Measurements from ENCODE around the gene NAA15.
"Not testable (repeated sequence)": the region's sequence is repeated elsewhere in the genome, so short reads cannot be mapped to it uniquely, and the experiment has no call there.

Gene NAA15

GRCh38 chr4:139460565-139460964 is 159.3 kb downstream of the NAA15 start:
- Histone ChIP-seq H3K4me3 (ENCODE audit: low read length) (no peak overlapping the region), H3K9me3 (ENCODE audit: control insufficient read depth, insufficient read depth, low read length) (no peaks in the 10 kb centered on the region), H3K4me1 (ENCODE audit: control insufficient read depth, low read length) (peaks cover 37% of the 10 kb centered on the region), H3K27ac (ENCODE audit: low read depth, low read length) (no peak overlapping the region), H3K9me2 (replicated peaks; ENCODE audit: control insufficient read depth, low read length) (no peaks in the 10 kb centered on the region), H3K4me2 (ENCODE audit: low read length) (no peak overlapping the region), H3K27me3 (ENCODE audit: control insufficient read depth, low read length) (no peaks in the 10 kb centered on the region), H3F3A (ENCODE audit: control insufficient read depth, insufficient read depth) (peaks cover 4% of the 10 kb centered on the region; the same call in 1 of the 2 replicates), H4K20me1 (ENCODE audit: control insufficient read depth, insufficient read depth, low read depth, low read length) (no peaks in the 10 kb centered on the region), H3K79me2 (ENCODE audit: control insufficient read depth, low read length) (peaks cover 78% of the 10 kb centered on the region), H3K36me3 (ENCODE audit: control insufficient read depth, low read length) (0 out of 2 replicates have a peak, but pooled peaks cover 3% of the 10 kb centered on the region)
- no peak for TF ChIP-seq EZH2phosphoT487 (IDR thresholded peaks at IDR 0.05; ENCODE audit: borderline replicate concordance, low read length)
- TF ChIP-seq CTCF (IDR thresholded peaks at IDR 0.05; ENCODE audit: low read depth, low read length, poor library complexity, severe bottlenecking), result no peak

- H4K20me1 ChIP-seq (ENCODE audit: control insufficient read depth, insufficient read depth, low read depth, low read length), result no peaks in the 10 kb centered on the region
- peaks cover 78% of the 10 kb centered on the region for H3K79me2 ChIP-seq (ENCODE audit: control insufficient read depth, low read length)
- H3K27ac ChIP-seq (ENCODE audit: low read depth, low read length), result no peak overlapping the region
- H3K4me3 ChIP-seq (ENCODE audit: low read length), result no peak overlapping the region
- 0 out of 2 replicates have a peak, but pooled peaks cover 3% of the 10 kb centered on the region for H3K36me3 ChIP-seq (ENCODE audit: control insufficient read depth, low read length)
- no peaks in the 10 kb centered on the region for H3K27me3 ChIP-seq (ENCODE audit: control insufficient read depth, low read length)
- no peak overlapping the region for H3K4me2 ChIP-seq (ENCODE audit: low read length)
- H3F3A ChIP-seq (ENCODE audit: control insufficient read depth, insufficient read depth), result peaks cover 4% of the 10 kb centered on the region; the same call in 1 of the 2 replicates
- peaks cover 32% of the 10 kb centered on the region for H3K4me1 ChIP-seq (ENCODE audit: control insufficient read depth, low read length)
- H3K9me3 ChIP-seq (ENCODE audit: control insufficient read depth, insufficient read depth, low read length), result no peaks in the 10 kb centered on the region
- TF ChIP-seq CTCF (IDR thresholded peaks at IDR 0.05; ENCODE audit: low read depth, low read length, poor library complexity, severe bottlenecking) (no peak), EZH2phosphoT487 (IDR thresholded peaks at IDR 0.05; ENCODE audit: borderline replicate concordance, low read length) (no peak)
- H3K9me2 ChIP-seq (replicated peaks; ENCODE audit: control insufficient read depth, low read length), result no peaks in the 10 kb centered on the region
These were observed 159.8 kb downstream of the NAA15 start for GRCh38 chr4:139461022-139461628.

- H3K36me3 ChIP-seq (ENCODE audit: control insufficient read depth, low read length); H3K4me3 ChIP-seq (ENCODE audit: low read length); H4K20me1 ChIP-seq (ENCODE audit: control insufficient read depth, insufficient read depth, low read depth, low read length); H3K9me2 ChIP-seq (replicated peaks; ENCODE audit: control insufficient read depth, low read length); H3K4me1 ChIP-seq (ENCODE audit: control insufficient read depth, low read length); H3F3A ChIP-seq (ENCODE audit: control insufficient read depth, insufficient read depth); H3K27ac ChIP-seq (ENCODE audit: low read depth, low read length); H3K4me2 ChIP-seq (ENCODE audit: low read length); H3K27me3 ChIP-seq (ENCODE audit: control insufficient read depth, low read length); H3K9me3 ChIP-seq (ENCODE audit: control insufficient read depth, insufficient read depth, low read length): not testable (repeated sequence)
- peaks cover 67% of the 10 kb centered on the region for H3K79me2 ChIP-seq (ENCODE audit: control insufficient read depth, low read length)
These were observed 163.2 kb downstream of the NAA15 start for GRCh38 chr4:139464512-139464911.

GRCh38 chr4:139465922-139466321 is 164.6 kb downstream of the NAA15 start:
- Histone ChIP-seq H3K36me3 (ENCODE audit: control insufficient read depth, low read length) (0 out of 2 replicates have a peak, but pooled peaks cover 3% of the 10 kb centered on the region), H4K20me1 (ENCODE audit: control insufficient read depth, insufficient read depth, low read depth, low read length) (no peaks in the 10 kb centered on the region), H3K27ac (ENCODE audit: low read depth, low read length) (no peak overlapping the region), H3K4me3 (ENCODE audit: low read length) (no peak overlapping the region), H3K9me3 (ENCODE audit: control insufficient read depth, insufficient read depth, low read length) (peaks cover 2% of the 10 kb centered on the region), H3F3A (ENCODE audit: control insufficient read depth, insufficient read depth) (peaks cover 4% of the 10 kb centered on the region; the same call in 1 of the 2 replicates), H3K79me2 (ENCODE audit: control insufficient read depth, low read length) (peaks cover 69% of the 10 kb centered on the region), H3K27me3 (ENCODE audit: control insufficient read depth, low read length) (no peaks in the 10 kb centered on the region), H3K4me2 (ENCODE audit: low read length) (no peak overlapping the region), H3K4me1 (ENCODE audit: control insufficient read depth, low read length) (no peaks in the 10 kb centered on the region; the same call in 1 of the 2 replicates), H3K9me2 (replicated peaks; ENCODE audit: control insufficient read depth, low read length) (no peaks in the 10 kb centered on the region)
- TF ChIP-seq CTCF (IDR thresholded peaks at IDR 0.05; ENCODE audit: low read depth, low read length, poor library complexity, severe bottlenecking), result no peak
- no peak for TF ChIP-seq EZH2phosphoT487 (IDR thresholded peaks at IDR 0.05; ENCODE audit: borderline replicate concordance, low read length)

GRCh38 chr4:139468756-139469155 is 167.5 kb downstream of the NAA15 start:
- not testable (repeated sequence) for H3K9me3 ChIP-seq (ENCODE audit: control insufficient read depth, insufficient read depth, low read length); H3K4me3 ChIP-seq (ENCODE audit: low read length); H4K20me1 ChIP-seq (ENCODE audit: control insufficient read depth, insufficient read depth, low read depth, low read length); H3K27me3 ChIP-seq (ENCODE audit: control insufficient read depth, low read length); H3K4me1 ChIP-seq (ENCODE audit: control insufficient read depth, low read length); H3K4me2 ChIP-seq (ENCODE audit: low read length); H3K9me2 ChIP-seq (replicated peaks; ENCODE audit: control insufficient read depth, low read length); H3K27ac ChIP-seq (ENCODE audit: low read depth, low read length); H3F3A ChIP-seq (ENCODE audit: control insufficient read depth, insufficient read depth)
- peaks cover 61% of the 10 kb centered on the region for H3K79me2 ChIP-seq (ENCODE audit: control insufficient read depth, low read length)
- peaks cover 12% of the 10 kb centered on the region for H3K36me3 ChIP-seq (ENCODE audit: control insufficient read depth, low read length)
